BE2C (cell line): Measurements from ENCODE around the gene LNX1.
"Not testable (repeated sequence)": the region's sequence is repeated elsewhere in the genome, so short reads cannot be mapped to it uniquely, and the experiment has no call there.

Source experiments
- DNase-seq: peaks from one replicate; pipeline ENCODE4 v3.0.0-alpha.2; 2020
- H3K27me3 ChIP-seq: fragments of 250-450 bp; sonication (Bioruptor Pico); 2 replicates; pipeline ENCODE4 v1.5.1; 2020; ENCODE audit warnings: mild to moderate bottlenecking
- H3K36me3 ChIP-seq: fragments of 250-450 bp; sonication (Bioruptor Pico); 2 replicates; pipeline ENCODE4 v1.5.1; 2020; ENCODE audit warnings: mild to moderate bottlenecking
- H3K4me1 ChIP-seq: fragments of 250-450 bp; sonication (Bioruptor Pico); 2 replicates; pipeline ENCODE4 v1.5.1; 2020
- H3K4me3 ChIP-seq: 2 replicates; pipeline ENCODE4 v1.5.1; 2011; ENCODE audit warnings: low read depth, low read length
- H3K9me3 ChIP-seq: fragments of 250-450 bp; sonication (Bioruptor Pico); 2 replicates; pipeline ENCODE4 v1.5.1; 2020
- TF ChIP-seq, protein P1 (sequence below): IDR thresholded peaks from 2 replicates; pipeline ENCODE4 v1.5.1; 2012; ENCODE audit warnings: mild to moderate bottlenecking, low read depth, low read length

The LNX1 gene

DNA sequence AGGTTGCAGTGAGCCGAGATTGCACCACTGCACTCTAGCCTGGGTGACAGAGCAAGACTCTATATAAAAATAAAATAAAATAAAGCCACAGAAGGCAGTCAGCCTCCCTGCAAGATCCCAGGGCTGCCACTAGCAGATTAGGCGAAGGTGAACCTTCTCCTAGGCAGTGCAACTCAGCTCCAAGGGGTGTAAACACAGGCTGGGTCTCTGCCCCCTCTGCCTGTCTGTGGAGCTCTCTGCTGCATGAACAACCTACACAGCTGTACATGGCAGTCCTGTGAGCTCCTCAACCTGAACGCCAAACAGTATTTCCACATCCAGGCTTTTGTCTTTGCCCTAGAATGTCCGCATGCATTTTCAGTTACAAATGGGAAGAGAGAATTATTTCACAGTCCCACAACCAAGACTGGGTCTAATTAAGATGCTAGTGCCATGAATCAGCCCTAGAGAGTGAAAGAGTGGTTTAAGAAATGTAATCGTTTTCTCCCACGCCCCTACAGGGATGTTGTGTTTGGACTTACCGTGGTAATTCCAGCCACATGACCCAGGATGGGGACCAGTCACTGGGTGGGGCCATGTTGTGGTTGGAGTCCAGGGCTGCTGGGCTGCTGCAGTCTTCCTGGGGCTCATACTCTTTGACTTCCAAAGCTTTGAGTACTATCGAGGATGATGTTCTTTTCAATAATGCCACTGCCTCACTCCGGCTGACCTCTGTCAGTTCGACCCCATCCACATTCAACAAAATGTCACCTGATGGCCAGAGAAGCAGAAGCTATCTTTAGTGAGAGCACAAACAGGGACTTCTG, 114.9 kb downstream of the LNX1 start:
- TF ChIP-seq, protein P1, sequence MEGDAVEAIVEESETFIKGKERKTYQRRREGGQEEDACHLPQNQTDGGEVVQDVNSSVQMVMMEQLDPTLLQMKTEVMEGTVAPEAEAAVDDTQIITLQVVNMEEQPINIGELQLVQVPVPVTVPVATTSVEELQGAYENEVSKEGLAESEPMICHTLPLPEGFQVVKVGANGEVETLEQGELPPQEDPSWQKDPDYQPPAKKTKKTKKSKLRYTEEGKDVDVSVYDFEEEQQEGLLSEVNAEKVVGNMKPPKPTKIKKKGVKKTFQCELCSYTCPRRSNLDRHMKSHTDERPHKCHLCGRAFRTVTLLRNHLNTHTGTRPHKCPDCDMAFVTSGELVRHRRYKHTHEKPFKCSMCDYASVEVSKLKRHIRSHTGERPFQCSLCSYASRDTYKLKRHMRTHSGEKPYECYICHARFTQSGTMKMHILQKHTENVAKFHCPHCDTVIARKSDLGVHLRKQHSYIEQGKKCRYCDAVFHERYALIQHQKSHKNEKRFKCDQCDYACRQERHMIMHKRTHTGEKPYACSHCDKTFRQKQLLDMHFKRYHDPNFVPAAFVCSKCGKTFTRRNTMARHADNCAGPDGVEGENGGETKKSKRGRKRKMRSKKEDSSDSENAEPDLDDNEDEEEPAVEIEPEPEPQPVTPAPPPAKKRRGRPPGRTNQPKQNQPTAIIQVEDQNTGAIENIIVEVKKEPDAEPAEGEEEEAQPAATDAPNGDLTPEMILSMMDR: no peak

DNA sequence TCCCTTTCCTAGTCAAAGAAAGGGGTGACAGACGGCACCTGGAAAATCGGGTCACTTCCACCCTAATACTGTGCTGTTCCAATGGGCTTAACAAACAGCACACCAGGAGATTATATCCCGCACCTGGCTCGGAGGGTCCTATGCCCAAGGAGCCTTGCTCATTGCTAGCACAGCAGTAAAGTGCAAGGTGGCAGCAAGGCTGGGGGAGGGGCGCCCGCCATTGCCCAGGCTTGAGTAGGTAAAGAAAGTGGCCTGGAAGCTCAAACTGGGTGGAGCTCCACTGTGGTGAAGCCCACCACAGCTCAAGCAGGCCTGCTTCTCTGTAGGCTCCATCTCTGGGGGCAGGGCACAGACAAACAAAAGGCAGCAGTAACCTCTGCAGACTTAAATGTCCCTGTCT, 124.7 kb downstream of the LNX1 start:
- not testable (repeated sequence) for H3K36me3 ChIP-seq, H3K4me1 ChIP-seq, H3K4me3 ChIP-seq, H3K27me3 ChIP-seq, DNase-seq, H3K9me3 ChIP-seq

More for the DNA sequence above, 114.9 kb downstream of the LNX1 start:
- H3K27me3 ChIP-seq: no peaks in the 10 kb centered on the region
- H3K4me3 ChIP-seq: no peak overlapping the region
- H3K36me3 ChIP-seq: no peaks in the 10 kb centered on the region
- H3K4me1 ChIP-seq: no peaks in the 10 kb centered on the region
- DNase-seq: no peak
- H3K9me3 ChIP-seq: no peaks in the 10 kb centered on the region

DNA sequence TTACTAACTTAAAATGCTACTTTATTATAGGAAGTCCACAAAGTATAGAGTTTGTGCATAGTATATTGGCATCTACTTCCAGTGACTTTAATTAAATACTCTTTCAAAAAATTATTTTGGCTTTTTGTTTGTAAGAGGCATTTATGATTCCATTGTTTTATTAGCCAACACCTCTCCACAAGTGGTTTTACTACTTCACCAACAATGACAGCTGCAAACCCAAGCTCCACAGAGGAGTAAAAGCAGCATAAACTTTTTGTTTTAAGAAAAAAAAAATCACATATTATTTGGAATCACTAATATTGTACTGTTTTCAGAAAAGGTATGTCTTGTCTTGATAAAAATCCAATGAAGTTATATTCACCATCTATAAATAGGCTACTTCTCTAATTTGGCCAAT, 125.4 kb downstream of the LNX1 start:
- H3K4me3 ChIP-seq: no peak overlapping the region
- DNase-seq: no peak
- no peaks in the 10 kb centered on the region; the same call in 1 of the 2 replicates for H3K9me3 ChIP-seq
- no peaks in the 10 kb centered on the region for H3K4me1 ChIP-seq
- TF ChIP-seq, protein P1: no peak
- no peaks in the 10 kb centered on the region for H3K27me3 ChIP-seq
- peaks cover 3% of the 10 kb centered on the region; the same call in 1 of the 2 replicates for H3K36me3 ChIP-seq

DNA sequence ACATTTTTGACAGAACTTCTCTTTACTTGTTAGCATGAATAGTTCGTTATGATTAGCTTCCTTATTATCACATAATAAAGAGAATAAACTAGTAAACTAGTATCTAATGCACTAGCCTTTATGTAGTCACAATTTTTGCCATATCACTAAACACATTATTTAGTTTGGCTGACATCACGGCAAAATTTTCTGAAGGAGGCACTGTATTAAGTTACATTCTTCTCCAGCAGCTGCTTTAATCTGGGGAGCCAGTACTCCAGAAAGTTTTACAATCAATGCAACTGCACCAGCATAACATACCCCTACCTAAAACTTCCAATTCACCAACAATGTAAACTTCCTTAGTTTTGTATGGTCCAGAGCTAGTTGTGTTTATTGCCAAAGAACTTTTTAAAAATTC, 126.0 kb downstream of the LNX1 start:
- TF ChIP-seq, protein P1: no peak
- no peak overlapping the region for H3K4me3 ChIP-seq
- peaks cover 3% of the 10 kb centered on the region; the same call in 1 of the 2 replicates for H3K36me3 ChIP-seq
- no peak for DNase-seq
- H3K9me3 ChIP-seq: no peaks in the 10 kb centered on the region; the same call in 1 of the 2 replicates
- H3K4me1 ChIP-seq: no peaks in the 10 kb centered on the region
- H3K27me3 ChIP-seq: no peaks in the 10 kb centered on the region

DNA sequence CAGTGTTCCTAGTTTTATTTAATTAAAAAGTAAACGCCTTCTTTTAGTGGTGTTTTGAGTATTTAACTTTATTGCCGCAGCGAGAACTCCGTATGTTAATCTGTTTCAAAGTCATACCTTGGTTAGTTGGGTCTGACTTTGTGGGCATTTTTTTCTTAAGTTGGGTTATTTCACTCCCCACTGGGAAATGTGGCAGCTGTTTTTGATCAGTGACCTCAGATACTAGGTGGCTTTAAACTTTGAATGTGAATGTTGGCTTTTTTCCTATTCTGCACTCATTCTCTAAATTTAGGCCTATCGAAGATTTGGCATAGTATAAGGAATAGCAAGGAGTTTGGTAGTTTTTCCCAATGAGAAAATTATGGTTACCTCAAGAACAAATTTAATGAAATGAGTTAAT, 127.9 kb downstream of the LNX1 start:
- DNase-seq: no peak
- TF ChIP-seq, protein P1: no peak

DNA sequence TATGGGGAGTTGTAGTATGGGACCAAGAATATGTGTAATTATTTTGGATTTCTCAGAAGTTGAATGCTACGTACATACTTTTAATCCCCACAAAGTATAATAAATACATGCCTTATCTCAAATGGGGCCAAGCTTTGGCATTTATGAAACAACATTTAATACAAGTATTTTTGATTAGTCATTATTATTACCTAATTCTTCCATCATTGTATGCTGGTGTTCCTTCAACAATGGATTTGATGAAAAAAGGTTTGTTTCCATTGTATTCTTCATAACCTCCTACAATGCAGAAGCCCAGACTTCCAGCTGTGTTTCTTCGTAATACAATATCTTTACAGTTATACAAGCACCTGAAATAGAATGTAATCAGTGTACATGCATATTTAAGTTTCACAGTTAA, 130.0 kb downstream of the LNX1 start:
- DNase-seq: no peak
- H3K36me3 ChIP-seq: peaks cover 13% of the 10 kb centered on the region

More for the DNA sequence above, 127.9 kb downstream of the LNX1 start:
- no peaks in the 10 kb centered on the region; the same call in 1 of the 2 replicates for H3K9me3 ChIP-seq
- H3K4me3 ChIP-seq: no peak overlapping the region
- H3K36me3 ChIP-seq: peaks cover 13% of the 10 kb centered on the region
- H3K4me1 ChIP-seq: no peaks in the 10 kb centered on the region
- H3K27me3 ChIP-seq: no peaks in the 10 kb centered on the region

More for the DNA sequence above, 130.0 kb downstream of the LNX1 start:
- H3K27me3 ChIP-seq: no peaks in the 10 kb centered on the region
- TF ChIP-seq, protein P1: no peak
- H3K4me3 ChIP-seq: no peak overlapping the region
- no peaks in the 10 kb centered on the region for H3K4me1 ChIP-seq
- H3K9me3 ChIP-seq: no peaks in the 10 kb centered on the region
